ENCODE results near the gene ZDHHC13. TPM values are rescaled to one million over a fixed set of nuclear protein-coding genes. Genes with fewer than 3 reads are reported as not detected.

The ZDHHC13 gene
- polyA plus RNA-seq, 1 of the 3 experiments (the other 2 are of a cell fraction) = 8.2 TPM

- H3F3A ChIP-seq (replicated peaks; ENCODE audit: insufficient read depth) = no peaks in the 10 kb centered on the region
- WGBS (ENCODE audit: low lambda C conversion rate) = 92% methylated on average over 5 of the region's 5 CpGs
- DNase-seq = no peak
- no peaks in the 10 kb centered on the region for H3K27me3 ChIP-seq (ENCODE audit: insufficient read depth)
- no peak overlapping the region for H3K9ac ChIP-seq
- no peaks in the 10 kb centered on the region for H3K9me2 ChIP-seq
- H2AFZ ChIP-seq (ENCODE audit: low read depth) = no peak overlapping the region
- no peaks in the 10 kb centered on the region; a peak in 1 of 4 replicates for H3K4me1 ChIP-seq (ENCODE audit: control insufficient read depth in 1 of 2, insufficient read depth in 2 of 2, low read depth in 1 of 2, low read length in 1 of 2)
- no peaks in the 10 kb centered on the region for H3K9me3 ChIP-seq
- no peak overlapping the region for H3K4me2 ChIP-seq
- ChIA-PET POLR2A (no interaction called here), CTCF (interaction anchor here (0.6 to 1.3 kb wide), 2 partner anchors 361 to 1446 kb away, joined by 3 read pairs; no protein-coding TSS in a partner anchor)
- TF ChIP-seq TEAD4 (IDR thresholded peaks at IDR 0.05; ENCODE audit: borderline replicate concordance, insufficient read depth) = no peak
- peaks cover 4 to 8% of the 10 kb centered on the region in 2 experiments for H3K36me3 ChIP-seq (replicated peaks in 1 of 2; ENCODE audit: control insufficient read depth in 1 of 2, insufficient read depth in 2 of 2, low read length in 1 of 2)
- H3K4me3 ChIP-seq (ENCODE audit: low read depth in 2 of 2, low read length in 1 of 2) = no peak overlapping the region
- no peak overlapping the region for H3K27ac ChIP-seq (ENCODE audit: low read depth in 2 of 2, low read length in 1 of 2)
- H4K20me1 ChIP-seq (ENCODE audit: insufficient read depth) = no peaks in the 10 kb centered on the region
- H3K79me2 ChIP-seq (ENCODE audit: insufficient read depth) = no peaks in the 10 kb centered on the region
Observed at GRCh38 chr11:19181531-19182261, 64.7 kb downstream of the ZDHHC13 start.

GRCh38 chr11:19183646-19184045, 66.7 kb downstream of the ZDHHC13 start:
- H3K27me3 ChIP-seq (ENCODE audit: insufficient read depth) = no peaks in the 10 kb centered on the region
- no peaks in the 10 kb centered on the region for H3F3A ChIP-seq (replicated peaks; ENCODE audit: insufficient read depth)
- no peak for DNase-seq
- H4K20me1 ChIP-seq (ENCODE audit: insufficient read depth) = no peaks in the 10 kb centered on the region
- H3K9me2 ChIP-seq = no peaks in the 10 kb centered on the region
- no peak overlapping the region for H3K4me2 ChIP-seq
- CTCF ChIA-PET = interaction anchor here (0.8 kb wide), 2 partner anchors 40 to 103 kb away, joined by 3 read pairs; no protein-coding TSS in a partner anchor
- H3K4me3 ChIP-seq (ENCODE audit: low read depth in 2 of 2, low read length in 1 of 2) = no peak overlapping the region
- H3K27ac ChIP-seq (ENCODE audit: low read depth in 2 of 2, low read length in 1 of 2) = no peak overlapping the region
- no peaks in the 10 kb centered on the region; a peak in 1 of 4 replicates for H3K4me1 ChIP-seq (ENCODE audit: control insufficient read depth in 1 of 2, insufficient read depth in 2 of 2, low read depth in 1 of 2, low read length in 1 of 2)
- POLR2A ChIA-PET = no interaction called here
- H3K9me3 ChIP-seq = no peaks in the 10 kb centered on the region
- peak; percentile 16 for TF ChIP-seq CHD2 (IDR thresholded peaks at IDR 0.05; ENCODE audit: low read length, partially characterized antibody)
- TF ChIP-seq MEF2A (IDR thresholded peaks at IDR 0.05; ENCODE audit: borderline replicate concordance, low read depth) = no peak
- no peak for TF ChIP-seq RFX5 (IDR thresholded peaks at IDR 0.05; ENCODE audit: low read length)
- H2AFZ ChIP-seq (ENCODE audit: low read depth) = no peak overlapping the region
- no peaks in the 10 kb centered on the region for H3K79me2 ChIP-seq (ENCODE audit: insufficient read depth)
- H3K9ac ChIP-seq = no peak overlapping the region
- no peaks in the 10 kb centered on the region for H3K36me3 ChIP-seq (replicated peaks in 1 of 2; ENCODE audit: control insufficient read depth in 1 of 2, insufficient read depth in 2 of 2, low read length in 1 of 2)
- 91% methylated on average over 7 of the region's 7 CpGs for WGBS (ENCODE audit: low lambda C conversion rate)

GRCh38 chr11:19185036-19185435, 68.1 kb downstream of the ZDHHC13 start:
- Histone ChIP-seq H3K9me2 (no peaks in the 10 kb centered on the region), H3K9me3 (no peaks in the 10 kb centered on the region), H3K4me2 (no peak overlapping the region), H3F3A (replicated peaks; ENCODE audit: insufficient read depth) (no peaks in the 10 kb centered on the region), H3K79me2 (ENCODE audit: insufficient read depth) (no peaks in the 10 kb centered on the region), H2AFZ (ENCODE audit: low read depth) (no peak overlapping the region), H3K4me3 (ENCODE audit: low read depth in 2 of 2, low read length in 1 of 2) (no peak overlapping the region), H3K4me1 (ENCODE audit: control insufficient read depth in 1 of 2, insufficient read depth in 2 of 2, low read depth in 1 of 2, low read length in 1 of 2) (no peaks in the 10 kb centered on the region; a peak in 1 of 4 replicates), H3K27ac (ENCODE audit: low read depth in 2 of 2, low read length in 1 of 2) (no peak overlapping the region), H4K20me1 (ENCODE audit: insufficient read depth) (no peaks in the 10 kb centered on the region), H3K27me3 (ENCODE audit: insufficient read depth) (no peaks in the 10 kb centered on the region), H3K36me3 (replicated peaks in 1 of 2; ENCODE audit: control insufficient read depth in 1 of 2, insufficient read depth in 2 of 2, low read length in 1 of 2) (no peaks in the 10 kb centered on the region), H3K9ac (no peak overlapping the region)
- POLR2A ChIA-PET = no interaction called here
- TF ChIP-seq NFIC (IDR thresholded peaks at IDR 0.05; ENCODE audit: borderline replicate concordance) (no peak), TEAD4 (IDR thresholded peaks at IDR 0.05; ENCODE audit: borderline replicate concordance, insufficient read depth) (no peak), MAX (IDR thresholded peaks at IDR 0.05; ENCODE audit: low read depth) (no peak), RFX5 (IDR thresholded peaks at IDR 0.05; ENCODE audit: low read length) (no peak), GABPA (IDR thresholded peaks at IDR 0.05; ENCODE audit: low read depth) (no peak), POLR2AphosphoS5 (IDR thresholded peaks at IDR 0.05; ENCODE audit: low read depth, low read length) (no peak), PBX3 (IDR thresholded peaks at IDR 0.05) (no peak)
- 77% methylated on average over 2 of the region's 2 CpGs for WGBS (ENCODE audit: low lambda C conversion rate)
- no peak for DNase-seq
- CTCF ChIA-PET = no interaction called here
